ENCODE data around the gene ZP3. TPM values are rescaled to one million over a fixed set of nuclear protein-coding genes. Genes with fewer than 3 reads are reported as not detected.
"Not testable (repeated sequence)": the region's sequence is repeated elsewhere in the genome, so short reads cannot be mapped to it uniquely, and the experiment has no call there.

The ZP3 gene
- total and polyA plus RNA-seq, 2 experiments from 2014 or later, result not detected

DNA sequence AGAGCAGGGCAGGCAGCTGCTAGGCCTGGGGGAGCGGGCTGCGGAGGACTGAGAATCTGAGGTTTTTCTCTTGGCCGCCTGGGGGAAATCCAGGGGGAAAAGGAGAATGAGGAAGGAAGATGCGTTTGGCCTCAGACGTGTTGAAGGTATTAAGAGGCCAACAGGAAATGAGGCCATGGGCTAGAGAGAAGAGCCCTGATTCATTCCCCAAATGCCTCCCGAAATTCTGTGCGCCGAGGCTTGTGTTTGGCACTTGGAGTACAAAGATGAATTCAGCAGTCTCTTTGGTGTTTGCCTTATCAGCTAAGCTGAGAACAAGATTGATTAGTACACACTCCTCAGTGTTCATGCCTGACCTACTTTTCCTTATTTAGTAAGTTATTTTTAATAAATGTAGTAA is 41.2 kb downstream of the ZP3 start:
- not testable (repeated sequence) for H3K9me2 ChIP-seq (replicated peaks; ENCODE audit: insufficient read depth); H3K4me1 ChIP-seq (ENCODE audit: insufficient read depth); H3K79me2 ChIP-seq; H3K27me3 ChIP-seq; H3K27ac ChIP-seq; H3K36me3 ChIP-seq (replicated peaks; ENCODE audit: insufficient read depth, low read depth); H3K9me3 ChIP-seq (ENCODE audit: low read depth); H4K20me1 ChIP-seq (ENCODE audit: insufficient read depth, poor library complexity, severe bottlenecking); H3K4me3 ChIP-seq; DNase-seq (ENCODE audit: low spot score); H3K4me2 ChIP-seq; H2AFZ ChIP-seq
- WGBS (ENCODE audit: low lambda C conversion rate, missing lambda C conversion rate), result no CpG with 5 or more reads among the region's 8 CpGs

DNA sequence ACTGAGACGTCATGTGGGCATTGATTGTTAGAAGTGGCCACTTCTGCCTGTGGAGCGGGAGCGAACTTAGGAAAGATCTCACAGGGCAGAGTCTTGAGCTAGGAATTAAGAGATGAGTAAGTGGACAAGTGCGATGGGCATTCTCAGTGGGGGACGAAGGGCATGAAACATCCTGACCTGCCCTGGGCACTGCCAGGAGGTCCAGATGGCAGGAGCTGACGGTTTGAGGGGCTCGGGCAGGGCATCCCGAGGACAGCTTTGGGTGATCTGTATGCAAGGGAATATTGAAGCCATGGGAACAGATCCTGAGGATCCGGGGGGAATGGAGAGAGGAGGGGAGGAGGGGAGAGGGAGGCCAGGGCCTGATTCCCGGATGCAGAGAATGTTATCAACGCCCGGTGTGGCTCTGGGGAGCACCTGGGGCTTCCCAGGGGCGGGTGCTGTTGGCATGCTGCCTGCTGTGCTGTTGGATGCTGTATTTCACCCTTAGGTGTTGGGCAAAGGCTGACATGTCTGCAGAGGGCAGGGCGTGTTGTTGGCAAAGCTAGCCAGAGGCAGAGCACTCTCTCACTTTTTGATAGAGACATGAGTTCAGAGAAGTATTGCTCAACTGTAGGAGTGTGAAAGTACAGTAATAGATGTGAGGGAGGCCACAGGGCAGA is 43.1 kb downstream of the ZP3 start:
- not testable (repeated sequence) for H2AFZ ChIP-seq; H3K27ac ChIP-seq; H3K79me2 ChIP-seq; H3K4me1 ChIP-seq (ENCODE audit: insufficient read depth); H3K4me3 ChIP-seq; DNase-seq (ENCODE audit: low spot score); H3K9me2 ChIP-seq (replicated peaks; ENCODE audit: insufficient read depth); H3K4me2 ChIP-seq; H3K9me3 ChIP-seq (ENCODE audit: low read depth); H3K36me3 ChIP-seq (replicated peaks; ENCODE audit: insufficient read depth, low read depth); H4K20me1 ChIP-seq (ENCODE audit: insufficient read depth, poor library complexity, severe bottlenecking); H3K27me3 ChIP-seq
- 76% methylated on average over 10 of the region's 14 CpGs for WGBS (ENCODE audit: low lambda C conversion rate, missing lambda C conversion rate)

DNA sequence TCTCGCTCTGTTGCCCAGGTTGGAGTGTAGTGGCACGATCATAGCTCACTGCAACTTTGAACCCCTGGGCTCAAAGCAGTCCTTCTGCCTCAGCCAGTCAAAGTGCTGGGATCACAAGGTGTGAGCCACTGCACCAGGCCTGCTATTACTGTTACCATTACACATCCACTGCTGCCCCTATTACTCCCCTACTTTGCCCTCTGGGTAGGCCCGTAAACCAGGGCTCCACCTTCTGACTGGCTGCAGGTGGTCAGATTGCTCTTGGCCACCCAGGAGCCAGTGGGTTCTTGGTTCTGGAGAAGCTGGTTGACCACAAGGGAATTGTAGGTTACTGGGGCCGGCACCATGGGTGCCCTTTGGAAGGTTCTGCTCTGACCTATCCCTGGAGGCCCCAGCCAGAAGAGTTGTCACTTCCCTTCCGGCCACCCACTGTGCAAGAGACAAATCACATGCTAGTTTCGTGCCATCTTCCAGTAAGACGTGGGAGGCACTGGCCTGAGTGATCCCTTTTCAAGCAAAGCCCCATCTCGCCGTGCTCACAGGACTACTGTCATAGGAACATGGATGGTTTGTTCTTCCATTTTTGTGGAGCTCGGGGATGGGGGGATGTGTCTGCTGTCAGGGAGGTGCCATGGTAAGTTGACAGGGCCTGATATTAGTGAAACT is 46.9 kb downstream of the ZP3 start:
- not testable (repeated sequence) for H2AFZ ChIP-seq; H3K36me3 ChIP-seq (replicated peaks; ENCODE audit: insufficient read depth, low read depth); H4K20me1 ChIP-seq (ENCODE audit: insufficient read depth, poor library complexity, severe bottlenecking); H3K9me3 ChIP-seq (ENCODE audit: low read depth); H3K79me2 ChIP-seq; H3K27ac ChIP-seq; H3K27me3 ChIP-seq; H3K4me3 ChIP-seq; H3K9me2 ChIP-seq (replicated peaks; ENCODE audit: insufficient read depth); H3K4me1 ChIP-seq (ENCODE audit: insufficient read depth); H3K4me2 ChIP-seq; DNase-seq (ENCODE audit: low spot score)
- WGBS (ENCODE audit: low lambda C conversion rate, missing lambda C conversion rate), result 87% methylated on average over 8 of the region's 10 CpGs

DNA sequence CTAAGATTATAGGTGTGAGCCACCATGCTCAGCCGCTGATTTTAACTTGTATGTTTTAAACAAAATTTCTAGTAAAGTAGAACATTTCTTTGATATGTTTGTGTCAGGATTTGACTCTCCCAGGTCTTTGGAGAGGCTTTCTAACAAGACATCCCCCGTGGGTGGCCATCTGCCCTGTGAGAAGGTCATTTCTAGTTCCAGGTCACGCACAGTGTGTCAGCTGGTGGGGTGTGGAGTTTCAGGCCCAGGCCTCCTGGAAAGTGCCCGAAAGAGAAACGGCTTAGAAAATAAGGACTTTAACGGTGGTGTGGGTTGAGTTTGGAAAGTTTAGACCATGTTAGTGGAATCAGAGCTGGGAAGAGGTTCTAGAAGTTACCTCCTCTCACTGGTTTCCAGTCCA is 48.3 kb downstream of the ZP3 start:
- not testable (repeated sequence) for H4K20me1 ChIP-seq (ENCODE audit: insufficient read depth, poor library complexity, severe bottlenecking); H3K36me3 ChIP-seq (replicated peaks; ENCODE audit: insufficient read depth, low read depth); H3K9me2 ChIP-seq (replicated peaks; ENCODE audit: insufficient read depth); H3K27me3 ChIP-seq; H2AFZ ChIP-seq; H3K4me2 ChIP-seq; DNase-seq (ENCODE audit: low spot score); H3K4me1 ChIP-seq (ENCODE audit: insufficient read depth); H3K9me3 ChIP-seq (ENCODE audit: low read depth); H3K79me2 ChIP-seq; H3K4me3 ChIP-seq; H3K27ac ChIP-seq
- WGBS (ENCODE audit: low lambda C conversion rate, missing lambda C conversion rate), result 79% methylated on average over 3 of the region's 6 CpGs

DNA sequence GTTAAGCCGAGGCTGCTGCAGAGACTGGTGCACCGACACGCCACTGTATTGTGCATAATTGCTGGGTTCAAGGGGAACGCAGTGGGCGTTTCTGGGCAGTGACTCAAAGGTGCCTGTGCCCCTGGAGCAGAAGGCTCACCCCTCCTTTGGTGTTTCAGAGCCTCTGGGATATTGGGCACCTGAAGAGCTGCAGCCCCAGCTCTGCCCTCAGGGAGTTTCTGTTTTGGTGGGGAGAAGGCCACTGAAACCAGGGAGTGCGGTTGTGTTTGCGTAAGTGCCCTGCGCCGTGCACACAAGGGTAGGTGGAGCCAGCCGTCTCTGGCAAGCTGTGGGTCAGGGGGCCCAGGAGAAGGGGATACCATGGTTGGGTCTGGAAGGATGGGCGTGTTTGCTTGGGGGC is 51.5 kb downstream of the ZP3 start:
- not testable (repeated sequence) for H3K4me2 ChIP-seq; H3K4me3 ChIP-seq; DNase-seq (ENCODE audit: low spot score); H3K27ac ChIP-seq; H3K9me2 ChIP-seq (replicated peaks; ENCODE audit: insufficient read depth); H2AFZ ChIP-seq; H4K20me1 ChIP-seq (ENCODE audit: insufficient read depth, poor library complexity, severe bottlenecking); H3K36me3 ChIP-seq (replicated peaks; ENCODE audit: insufficient read depth, low read depth); H3K79me2 ChIP-seq; H3K4me1 ChIP-seq (ENCODE audit: insufficient read depth); H3K27me3 ChIP-seq; H3K9me3 ChIP-seq (ENCODE audit: low read depth)
- WGBS (ENCODE audit: low lambda C conversion rate, missing lambda C conversion rate), result no CpG with 5 or more reads among the region's 11 CpGs

DNA sequence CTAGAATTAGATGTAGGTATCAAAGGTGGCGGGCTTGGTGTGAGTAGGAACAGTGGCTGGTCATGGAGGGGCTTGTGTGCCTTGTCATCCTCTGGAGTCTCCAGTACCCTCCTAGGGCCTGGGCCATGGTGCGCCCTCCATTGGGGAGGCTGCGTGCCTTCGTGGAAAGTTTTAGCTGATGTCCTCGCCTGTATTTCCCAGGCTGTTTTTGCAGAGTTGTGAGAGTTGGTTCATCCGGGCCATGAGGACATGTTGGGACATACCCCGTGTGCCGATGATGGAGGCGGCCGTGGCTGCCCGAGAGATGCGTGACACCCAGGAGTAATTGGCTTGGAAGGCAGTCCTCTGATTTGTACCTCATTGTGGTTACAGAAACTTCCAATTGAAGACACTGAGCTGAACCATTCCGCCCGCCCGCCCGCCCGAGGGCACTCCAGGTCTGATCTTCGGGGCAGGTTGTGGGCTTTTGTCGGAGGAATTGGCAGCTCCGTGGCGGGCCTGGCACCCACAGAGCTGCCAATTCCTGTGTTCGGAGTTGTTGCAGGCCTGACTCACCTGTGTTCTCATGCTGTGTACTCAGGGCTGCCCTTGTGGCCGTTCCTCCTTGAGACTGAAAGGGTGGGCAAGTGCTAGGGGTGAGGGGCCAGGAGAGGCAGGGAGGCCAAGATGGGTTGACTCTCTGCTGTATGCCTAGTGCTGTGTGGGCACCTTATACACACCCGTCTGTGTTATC is 52.2 kb downstream of the ZP3 start:
- not testable (repeated sequence) for H2AFZ ChIP-seq; H3K36me3 ChIP-seq (replicated peaks; ENCODE audit: insufficient read depth, low read depth); H3K4me3 ChIP-seq; H3K9me3 ChIP-seq (ENCODE audit: low read depth); H3K79me2 ChIP-seq; H3K4me2 ChIP-seq; H4K20me1 ChIP-seq (ENCODE audit: insufficient read depth, poor library complexity, severe bottlenecking); H3K27ac ChIP-seq; H3K27me3 ChIP-seq; H3K4me1 ChIP-seq (ENCODE audit: insufficient read depth); DNase-seq (ENCODE audit: low spot score); H3K9me2 ChIP-seq (replicated peaks; ENCODE audit: insufficient read depth)
- WGBS (ENCODE audit: low lambda C conversion rate, missing lambda C conversion rate), result 97% methylated on average over 12 of the region's 24 CpGs

DNA sequence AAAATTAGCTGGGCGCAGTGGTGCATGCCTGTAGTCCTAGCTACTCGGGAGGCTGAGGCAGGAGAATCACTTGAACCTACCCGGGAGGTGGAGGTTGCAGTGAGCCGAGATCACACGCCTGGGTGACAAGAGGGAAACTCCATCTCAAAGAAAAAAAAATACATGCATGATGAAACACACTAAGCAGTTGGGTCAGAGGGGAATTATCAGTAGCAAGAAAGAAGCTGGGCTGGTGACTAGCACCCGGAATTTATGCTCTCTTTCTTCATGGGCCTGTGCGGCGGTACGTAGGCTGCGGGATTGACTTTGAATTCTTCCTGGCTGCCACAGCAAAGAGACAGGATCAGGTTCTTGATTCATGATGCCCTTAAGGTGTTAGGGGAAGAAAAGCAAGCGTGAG is 54.9 kb downstream of the ZP3 start:
- H3K4me2 ChIP-seq; DNase-seq (ENCODE audit: low spot score); H3K4me3 ChIP-seq; H2AFZ ChIP-seq; H3K9me3 ChIP-seq (ENCODE audit: low read depth); H3K4me1 ChIP-seq (ENCODE audit: insufficient read depth); H3K27ac ChIP-seq; H4K20me1 ChIP-seq (ENCODE audit: insufficient read depth, poor library complexity, severe bottlenecking); H3K9me2 ChIP-seq (replicated peaks; ENCODE audit: insufficient read depth); H3K27me3 ChIP-seq; H3K79me2 ChIP-seq; H3K36me3 ChIP-seq (replicated peaks; ENCODE audit: insufficient read depth, low read depth): not testable (repeated sequence)
- WGBS (ENCODE audit: low lambda C conversion rate, missing lambda C conversion rate), result 79% methylated on average over 8 of the region's 11 CpGs

DNA sequence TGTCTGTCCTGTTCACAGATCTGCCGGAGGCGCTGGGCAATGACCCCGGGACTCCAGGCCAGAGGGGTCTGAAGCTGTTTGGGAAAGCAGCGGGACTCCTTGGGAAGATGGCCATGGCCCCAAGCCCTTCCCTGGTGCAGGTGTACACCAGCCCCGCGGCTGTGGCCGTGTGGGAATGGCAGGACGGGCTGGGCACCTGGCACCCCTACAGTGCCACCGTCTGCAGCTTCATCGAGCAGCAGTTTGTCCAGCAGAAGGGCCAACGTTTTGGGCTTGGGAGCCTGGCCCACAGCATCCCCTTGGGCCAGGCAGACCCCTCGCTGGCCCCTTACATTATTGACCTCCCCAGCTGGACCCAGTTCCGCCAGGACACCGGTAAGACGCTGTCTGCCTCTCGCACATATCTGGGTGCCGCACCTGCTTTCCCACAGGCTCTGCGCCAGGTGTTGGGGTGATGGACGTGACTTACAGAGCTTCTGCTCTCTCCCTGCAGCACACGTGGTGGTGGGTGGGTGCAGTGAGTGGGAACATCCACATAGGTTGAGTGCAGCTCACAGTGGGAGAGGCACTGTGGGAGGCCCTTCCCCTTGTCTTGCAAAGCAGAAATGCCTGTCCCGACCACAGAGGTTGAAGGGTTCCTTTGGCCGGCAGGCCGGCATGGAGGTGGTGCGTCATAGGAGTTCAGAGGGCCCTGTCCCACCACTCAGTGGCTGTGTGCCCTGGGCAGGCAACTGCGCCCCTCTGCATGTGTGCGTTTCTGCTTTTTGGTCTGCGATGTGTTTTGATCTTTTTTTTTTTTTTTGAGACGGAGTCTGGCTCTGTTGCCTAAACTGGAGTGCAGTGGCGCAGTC is 55.9 kb downstream of the ZP3 start:
- H3K4me3 ChIP-seq; H4K20me1 ChIP-seq (ENCODE audit: insufficient read depth, poor library complexity, severe bottlenecking); H3K4me2 ChIP-seq; H3K27me3 ChIP-seq; H3K36me3 ChIP-seq (replicated peaks; ENCODE audit: insufficient read depth, low read depth); H3K9me2 ChIP-seq (replicated peaks; ENCODE audit: insufficient read depth); H3K9me3 ChIP-seq (ENCODE audit: low read depth); DNase-seq (ENCODE audit: low spot score); H2AFZ ChIP-seq; H3K4me1 ChIP-seq (ENCODE audit: insufficient read depth); H3K27ac ChIP-seq; H3K79me2 ChIP-seq: not testable (repeated sequence)
- 93% methylated on average over 28 of the region's 29 CpGs for WGBS (ENCODE audit: low lambda C conversion rate, missing lambda C conversion rate)

All from hepatocyte (in vitro differentiated cells).